HG02938 (cell line): ENCODE data around the gene KIF2A.
A peak's percentile ranks its signal among the peaks of the same experiment; 100 is the strongest.

ENCODE experiments used
- ATAC-seq: cut with Tn5 transposase; IDR thresholded peaks from one replicate; pipeline ENCODE4 v1.9.1; 2021; ENCODE audit warnings: mild to moderate bottlenecking, moderate library complexity; ENCODE audit not compliant: unreplicated experiment

KIF2A gene

GRCh38 chr5:62374090-62374489 is 68.1 kb downstream of the KIF2A start:
- ATAC-seq = no peak

GRCh38 chr5:62375627-62376026 is 69.6 kb downstream of the KIF2A start:
- ATAC-seq = no peak

GRCh38 chr5:62376064-62376463 is 70.1 kb downstream of the KIF2A start:
- no peak for ATAC-seq

GRCh38 chr5:62385131-62385530 is 79.1 kb downstream of the KIF2A start:
- no peak for ATAC-seq

- ATAC-seq = no peak
Observed at GRCh38 chr5:62385816-62386400, 79.9 kb downstream of the KIF2A start.

GRCh38 chr5:62386824-62387223 is 80.8 kb downstream of the KIF2A start:
- ATAC-seq = no peak

- no peak for ATAC-seq
Observed at GRCh38 chr5:62395210-62395950, 89.4 kb downstream of the KIF2A start.

GRCh38 chr5:62403411-62404250 is 97.6 kb downstream of the KIF2A start, which contains the start of gene DIMT1:
TSS of gene DIMT1 (minus strand) at chr5:62403905. CDS start at chr5:62403772, 133 bp downstream.
- ATAC-seq = peak; percentile 95

- ATAC-seq = peak; percentile 94
Observed at GRCh38 chr5:62412549-62413329, 106.7 kb downstream of the KIF2A start, which contains the start of gene IPO11. TSS of gene IPO11 (plus strand) at chr5:62412763. CDS start at chr5:62437280, 24,517 bp downstream.

- ATAC-seq = no peak
Observed at GRCh38 chr5:62413711-62414110, 107.7 kb downstream of the KIF2A start.

- ATAC-seq = no peak
Observed at GRCh38 chr5:62418462-62419076, 112.6 kb downstream of the KIF2A start.

- no peak for ATAC-seq
Observed at GRCh38 chr5:62419609-62420008, 113.6 kb downstream of the KIF2A start.

GRCh38 chr5:62421414-62421813 is 115.4 kb downstream of the KIF2A start:
- ATAC-seq = no peak

- no peak for ATAC-seq
Observed at GRCh38 chr5:62424763-62425162, 118.8 kb downstream of the KIF2A start.

GRCh38 chr5:62431735-62432620 is 126.0 kb downstream of the KIF2A start:
- no peak for ATAC-seq

- ATAC-seq = no peak
Observed at GRCh38 chr5:62432621-62433064, 126.6 kb downstream of the KIF2A start.
